Gastrocnemius medialis (tissue), 4 donors: Measurements from ENCODE around the gene PLEKHA5.

ENCODE experiments used
- CTCF ChIP-seq, 5 experiments: fragments of 450-650 bp in 3 of 5; fragments of 200-600 bp in 2 of 5; sonication (generic) in 2 of 5; IDR thresholded peaks in 4 of 5; conservative IDR thresholded peaks in 1 of 5; 1 replicate in 4 of 5; 2 replicates in 1 of 5; pipeline ENCODE4 v1.5.1; 2016 to 2019; ENCODE audit warnings: antibody characterized with exemption in 5 of 5, mild to moderate bottlenecking in 3 of 5, moderate library complexity in 3 of 5
- POLR2A ChIP-seq, 2 donors: fragments of 450-650 bp; IDR thresholded peaks; one replicate each; pipeline ENCODE4 v1.6.1; 2017; ENCODE audit warnings: antibody characterized with exemption in 2 of 2, mild to moderate bottlenecking in 2 of 2, moderate library complexity in 2 of 2

GRCh38 chr12:19410629-19411185, 281.2 kb downstream of the PLEKHA5 start:
- TF ChIP-seq POLR2A (IDR thresholded peaks at IDR 0.05) (no peak), CTCF (IDR thresholded peaks at IDR 0.05 in 4 of 5, conservative IDR thresholded peaks at IDR 0.05 in 1 of 5) (no peak)
